ENCODE results near the gene GPX4.

GPX4 gene

GRCh38 chr19:1087813-1088415 is 15.9 kb upstream of the GPX4 start:
- no peak for DNase-seq (ENCODE audit: low read depth, low spot score)
- POLR2A ChIA-PET: no interaction called here
- H3K4me3 ChIP-seq (ENCODE audit: low read depth, low read length): no peak overlapping the region
- CTCF ChIA-PET: interaction anchor here (1.4 kb wide), 1 partner anchor 23 kb away, joined by 4 read pairs; no protein-coding TSS in a partner anchor
- TF ChIP-seq CTCF (IDR thresholded peaks at IDR 0.05; ENCODE audit: insufficient read depth, low read length, missing control alignments): no peak

- POLR2A ChIA-PET: no interaction called here
- TF ChIP-seq CTCF (IDR thresholded peaks at IDR 0.05; ENCODE audit: insufficient read depth, low read length, missing control alignments): no peak
- DNase-seq (ENCODE audit: low read depth, low spot score): no peak
- CTCF ChIA-PET: interaction anchor here (1.4 kb wide), 1 partner anchor 24 kb away, joined by 4 read pairs; no protein-coding TSS in a partner anchor
- no peak overlapping the region for H3K4me3 ChIP-seq (ENCODE audit: low read depth, low read length)
Observed at GRCh38 chr19:1088416-1089010, 15.3 kb upstream of the GPX4 start.

- CTCF ChIA-PET: interaction anchor here (1.4 kb wide), 1 partner anchor 24 kb away, joined by 4 read pairs; no protein-coding TSS in a partner anchor
- no peak for DNase-seq (ENCODE audit: low read depth, low spot score)
- POLR2A ChIA-PET: no interaction called here
- no peak for TF ChIP-seq CTCF (IDR thresholded peaks at IDR 0.05; ENCODE audit: insufficient read depth, low read length, missing control alignments)
- no peak overlapping the region for H3K4me3 ChIP-seq (ENCODE audit: low read depth, low read length)
Observed at GRCh38 chr19:1089126-1089771, 14.5 kb upstream of the GPX4 start.

- ChIA-PET POLR2A (no interaction called here), CTCF (interaction anchor here (1.3 kb wide), 1 partner anchor 8 kb away, joined by 4 read pairs; no protein-coding TSS in a partner anchor)
- H3K4me3 ChIP-seq (ENCODE audit: low read depth, low read length): no peak overlapping the region
- no peak for DNase-seq (ENCODE audit: low read depth, low spot score)
- no peak for TF ChIP-seq CTCF (IDR thresholded peaks at IDR 0.05; ENCODE audit: insufficient read depth, low read length, missing control alignments)
Observed at GRCh38 chr19:1089891-1090290, 13.9 kb upstream of the GPX4 start.

GRCh38 chr19:1090731-1091543 is 12.9 kb upstream of the GPX4 start:
- no peak overlapping the region for H3K4me3 ChIP-seq (ENCODE audit: low read depth, low read length)
- POLR2A ChIA-PET: no interaction called here
- CTCF ChIA-PET: interaction anchor here (1.3 kb wide), 1 partner anchor 9 kb away, joined by 4 read pairs; no protein-coding TSS in a partner anchor
- no peak for TF ChIP-seq CTCF (IDR thresholded peaks at IDR 0.05; ENCODE audit: insufficient read depth, low read length, missing control alignments)
- no peak for DNase-seq (ENCODE audit: low read depth, low spot score)

All from AG04449 (cell line).